Thymus (tissue), 2 donors: ENCODE measurements around the gene ZNF512. TPM values are rescaled to one million over a fixed set of nuclear protein-coding genes. Genes with fewer than 3 reads are reported as not detected.

ENCODE experiments used
- polyA plus RNA-seq: library from polyadenylated mRNA; stranded (reverse); fragments of 200-250 nt; gene quantifications from one replicate; pipeline ENCODE4 v1.2.3, GENCODE V29; 2013
- total RNA-seq: library from RNA; stranded (reverse); fragments of 120-200 nt; gene quantifications from one replicate; pipeline ENCODE4 v1.2.4, GENCODE V29; 2013
- donor health status: healthy.

Gene ZNF512
- total and polyA plus RNA-seq, 2 donors: 33.6 to 41.6 TPM

Other genes starting within 250 kb of the ZNF512 start
- 31.1 TPM for gene GTF3C2, start 226.3 kb upstream of the ZNF512 start, total RNA-seq
- gene GTF3C2, start 226.3 kb upstream of the ZNF512 start, polyA plus RNA-seq: 39.9 TPM
- gene EIF2B4, start 212.7 kb upstream of the ZNF512 start, total RNA-seq: 30.5 TPM
- gene EIF2B4, start 212.7 kb upstream of the ZNF512 start, polyA plus RNA-seq: 56.0 TPM
- 83.6 TPM for gene SNX17, start 212.4 kb upstream of the ZNF512 start, total RNA-seq
- 77.8 TPM for gene SNX17, start 212.4 kb upstream of the ZNF512 start, polyA plus RNA-seq
- gene ZNF513, start 202.3 kb upstream of the ZNF512 start, total RNA-seq: 9.3 TPM
- gene ZNF513, start 202.3 kb upstream of the ZNF512 start, polyA plus RNA-seq: 30.7 TPM
- gene PPM1G, start 173.5 kb upstream of the ZNF512 start, total RNA-seq: 68.6 TPM
- gene PPM1G, start 173.5 kb upstream of the ZNF512 start, polyA plus RNA-seq: 50.4 TPM
- gene NRBP1, start 154.4 kb upstream of the ZNF512 start, total RNA-seq: 43.9 TPM
- gene NRBP1, start 154.4 kb upstream of the ZNF512 start, polyA plus RNA-seq: 56.4 TPM
- gene KRTCAP3, start 140.7 kb upstream of the ZNF512 start, total RNA-seq: 1.6 TPM
- gene KRTCAP3, start 140.7 kb upstream of the ZNF512 start, polyA plus RNA-seq: 13.9 TPM
- 7.6 TPM for gene IFT172, start 93.3 kb upstream of the ZNF512 start, total RNA-seq
- 34.2 TPM for gene IFT172, start 93.3 kb upstream of the ZNF512 start, polyA plus RNA-seq
- gene FNDC4, start 87.8 kb upstream of the ZNF512 start, total RNA-seq: 0.85 TPM
- gene FNDC4, start 87.8 kb upstream of the ZNF512 start, polyA plus RNA-seq: 4.3 TPM
- gene GCKR, start 86.2 kb upstream of the ZNF512 start, total RNA-seq: not detected
- gene GCKR, start 86.2 kb upstream of the ZNF512 start, polyA plus RNA-seq: 0.18 TPM
- 2.2 TPM for gene CCDC121, start 46.0 kb downstream of the ZNF512 start, total RNA-seq
- 2.6 TPM for gene CCDC121, start 46.0 kb downstream of the ZNF512 start, polyA plus RNA-seq
- 35.1 TPM for gene GPN1, start 46.0 kb downstream of the ZNF512 start, total RNA-seq
- gene GPN1, start 46.0 kb downstream of the ZNF512 start, polyA plus RNA-seq: 33.9 TPM
- 27.7 TPM for gene SUPT7L, start 80.6 kb downstream of the ZNF512 start, total RNA-seq
- 53.8 TPM for gene SUPT7L, start 80.6 kb downstream of the ZNF512 start, polyA plus RNA-seq
- 27.1 TPM for gene SLC4A1AP, start 80.8 kb downstream of the ZNF512 start, total RNA-seq
- 21.7 TPM for gene SLC4A1AP, start 80.8 kb downstream of the ZNF512 start, polyA plus RNA-seq
- gene MRPL33, start 188.7 kb downstream of the ZNF512 start, total RNA-seq: 135 TPM
- gene MRPL33, start 188.7 kb downstream of the ZNF512 start, polyA plus RNA-seq: 147 TPM